Measurements from ENCODE around the gene REX1BD. TPM values are rescaled to one million over a fixed set of nuclear protein-coding genes. Genes with fewer than 3 reads are reported as not detected.

The REX1BD gene
- total and polyA plus RNA-seq, 2 of the 13 experiments (the other 11 are each of a cell fraction or from before 2014, with no cell fraction given) = 7.5 to 25.4 TPM

DNA sequence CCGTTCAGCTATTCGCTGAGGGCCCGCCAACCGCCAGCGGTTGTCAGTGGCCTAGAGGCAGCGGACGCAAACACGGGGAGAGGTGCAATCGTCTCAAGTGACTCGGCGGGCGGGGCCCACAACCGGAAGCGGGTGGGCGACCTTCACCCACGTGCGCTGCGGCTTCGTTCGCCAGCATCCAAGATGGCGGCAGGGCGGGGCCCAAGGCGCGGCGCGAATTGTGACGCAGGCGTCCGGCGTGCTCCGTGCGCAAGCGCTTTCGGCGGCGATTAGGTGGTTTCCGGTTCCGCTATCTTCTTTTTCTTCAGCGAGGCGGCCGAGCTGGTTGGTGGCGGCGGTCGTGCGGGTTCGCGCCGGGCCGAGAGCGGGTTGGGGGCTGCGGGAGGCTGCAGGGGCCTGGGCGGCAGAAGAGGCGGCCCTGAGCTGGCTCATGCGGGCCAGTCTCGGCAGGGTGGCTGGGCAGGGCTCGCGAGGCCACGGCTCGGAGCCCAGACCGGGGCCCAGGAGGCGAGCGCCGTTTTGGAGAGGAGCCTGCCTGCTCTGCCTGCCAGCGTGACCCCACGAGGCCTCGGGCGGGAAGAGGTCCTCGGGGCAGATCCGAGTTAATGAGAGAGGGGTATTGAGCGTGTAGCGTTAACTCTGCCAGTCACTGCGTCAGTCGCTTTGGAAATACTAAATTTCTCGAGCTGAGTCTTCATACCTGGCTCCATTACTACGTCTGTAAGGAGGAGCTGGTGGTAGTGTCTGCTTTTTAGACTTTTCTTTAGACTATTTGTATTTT, 16.8 kb upstream of the REX1BD start, which contains the start of gene UBA52 (continued):
- TF ChIP-seq REXO4 (CRISPR knock-in tag; IDR thresholded peaks at IDR 0.05; ENCODE audit: borderline replicate concordance) (no peak), ZNF780A (CRISPR knock-in tag; IDR thresholded peaks at IDR 0.05) (0 out of 2 replicates have a peak, but pooled peaks have one; percentile 67), ZNF75D (CRISPR knock-in tag; IDR thresholded peaks at IDR 0.05; ENCODE audit: borderline replicate concordance) (no peak), ZNF878 (CRISPR knock-in tag; IDR thresholded peaks at IDR 0.05) (peak; percentile 82; the same call in 1 of the 2 replicates), ZBTB7A (CRISPR knock-in tag; IDR thresholded peaks at IDR 0.05) (peak; percentile 63; the same call in 1 of the 2 replicates), SETDB1 (CRISPR knock-in tag; IDR thresholded peaks at IDR 0.05; ENCODE audit: borderline replicate concordance) (no peak), KLF13 (CRISPR knock-in tag; IDR thresholded peaks at IDR 0.05) (no peak), ZNF451 (CRISPR knock-in tag; IDR thresholded peaks at IDR 0.05) (peak; percentile 78; the same call in 1 of the 2 replicates), ZFY (CRISPR knock-in tag; IDR thresholded peaks at IDR 0.05) (peak; percentile 87), ZNF350 (CRISPR knock-in tag; IDR thresholded peaks at IDR 0.05; ENCODE audit: borderline replicate concordance, low read depth) (peak; percentile 84; the same call in 1 of the 2 replicates), TBL1XR1 (IDR thresholded peaks at IDR 0.05; ENCODE audit: borderline replicate concordance, low read length, partially characterized antibody) (no peak), ZNF253 (CRISPR knock-in tag; IDR thresholded peaks at IDR 0.05; ENCODE audit: borderline replicate concordance) (0 out of 2 replicates have a peak, but pooled peaks have one; percentile 46), PHF20 (CRISPR knock-in tag; IDR thresholded peaks at IDR 0.05) (peak; percentile 92), ZSCAN31 (CRISPR knock-in tag; IDR thresholded peaks at IDR 0.05; ENCODE audit: low read depth) (peak; percentile 76; the same call in 1 of the 2 replicates), ZNF205 (CRISPR knock-in tag; IDR thresholded peaks at IDR 0.05) (peak; percentile 42; the same call in 1 of the 2 replicates), HCFC1 (IDR thresholded peaks at IDR 0.05; ENCODE audit: low read depth, low read length) (peak; percentile 83), RFX1 (IDR thresholded peaks at IDR 0.05) (no peak), SRF (IDR thresholded peaks at IDR 0.05; ENCODE audit: low read depth, low read length) (no peak), CENPT (CRISPR knock-in tag; IDR thresholded peaks at IDR 0.05; ENCODE audit: low read depth) (0 out of 2 replicates have a peak, but pooled peaks have one; percentile 46), ZNF781 (CRISPR knock-in tag; IDR thresholded peaks at IDR 0.05; ENCODE audit: borderline replicate concordance, not compliant biosample characterization) (no peak), GATAD1 (CRISPR knock-in tag; IDR thresholded peaks at IDR 0.05) (peak; percentile 94), ZSCAN30 (CRISPR knock-in tag; IDR thresholded peaks at IDR 0.05) (no peak)
- TF ChIP-seq, protein P1, sequence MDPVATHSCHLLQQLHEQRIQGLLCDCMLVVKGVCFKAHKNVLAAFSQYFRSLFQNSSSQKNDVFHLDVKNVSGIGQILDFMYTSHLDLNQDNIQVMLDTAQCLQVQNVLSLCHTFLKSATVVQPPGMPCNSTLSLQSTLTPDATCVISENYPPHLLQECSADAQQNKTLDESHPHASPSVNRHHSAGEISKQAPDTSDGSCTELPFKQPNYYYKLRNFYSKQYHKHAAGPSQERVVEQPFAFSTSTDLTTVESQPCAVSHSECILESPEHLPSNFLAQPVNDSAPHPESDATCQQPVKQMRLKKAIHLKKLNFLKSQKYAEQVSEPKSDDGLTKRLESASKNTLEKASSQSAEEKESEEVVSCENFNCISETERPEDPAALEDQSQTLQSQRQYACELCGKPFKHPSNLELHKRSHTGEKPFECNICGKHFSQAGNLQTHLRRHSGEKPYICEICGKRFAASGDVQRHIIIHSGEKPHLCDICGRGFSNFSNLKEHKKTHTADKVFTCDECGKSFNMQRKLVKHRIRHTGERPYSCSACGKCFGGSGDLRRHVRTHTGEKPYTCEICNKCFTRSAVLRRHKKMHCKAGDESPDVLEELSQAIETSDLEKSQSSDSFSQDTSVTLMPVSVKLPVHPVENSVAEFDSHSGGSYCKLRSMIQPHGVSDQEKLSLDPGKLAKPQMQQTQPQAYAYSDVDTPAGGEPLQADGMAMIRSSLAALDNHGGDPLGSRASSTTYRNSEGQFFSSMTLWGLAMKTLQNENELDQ (CRISPR knock-in tag; IDR thresholded peaks at IDR 0.05; ENCODE audit: borderline replicate concordance) = peak; percentile 28; the same call in 1 of the 2 replicates
- TF ChIP-seq, protein P2, sequence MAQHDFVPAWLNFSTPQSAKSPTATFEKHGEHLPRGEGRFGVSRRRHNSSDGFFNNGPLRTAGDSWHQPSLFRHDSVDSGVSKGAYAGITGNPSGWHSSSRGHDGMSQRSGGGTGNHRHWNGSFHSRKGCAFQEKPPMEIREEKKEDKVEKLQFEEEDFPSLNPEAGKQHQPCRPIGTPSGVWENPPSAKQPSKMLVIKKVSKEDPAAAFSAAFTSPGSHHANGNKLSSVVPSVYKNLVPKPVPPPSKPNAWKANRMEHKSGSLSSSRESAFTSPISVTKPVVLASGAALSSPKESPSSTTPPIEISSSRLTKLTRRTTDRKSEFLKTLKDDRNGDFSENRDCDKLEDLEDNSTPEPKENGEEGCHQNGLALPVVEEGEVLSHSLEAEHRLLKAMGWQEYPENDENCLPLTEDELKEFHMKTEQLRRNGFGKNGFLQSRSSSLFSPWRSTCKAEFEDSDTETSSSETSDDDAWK (CRISPR knock-in tag; IDR thresholded peaks at IDR 0.05) = no peak
